OCI-LY1 (cell line): ENCODE measurements around the gene NDUFAF3.

Experiments
- CTCF ChIP-seq: fragments of 200-600 bp; sonication (generic), shearing (Covaris generic); IDR thresholded peaks from 2 replicates; pipeline ENCODE4 v1.5.1; 2017; ENCODE audit warnings: mild to moderate bottlenecking, antibody characterized with exemption, low read length, moderate library complexity, mixed read lengths
- EZH2 ChIP-seq: fragments of 200-600 bp; sonication (generic), shearing (Covaris generic); IDR thresholded peaks from 2 replicates; pipeline ENCODE4 v1.8.0; 2017; ENCODE audit warnings: borderline replicate concordance, mixed run types, mild to moderate bottlenecking, antibody characterized with exemption, low read length, moderate library complexity, mixed read lengths

DNA sequence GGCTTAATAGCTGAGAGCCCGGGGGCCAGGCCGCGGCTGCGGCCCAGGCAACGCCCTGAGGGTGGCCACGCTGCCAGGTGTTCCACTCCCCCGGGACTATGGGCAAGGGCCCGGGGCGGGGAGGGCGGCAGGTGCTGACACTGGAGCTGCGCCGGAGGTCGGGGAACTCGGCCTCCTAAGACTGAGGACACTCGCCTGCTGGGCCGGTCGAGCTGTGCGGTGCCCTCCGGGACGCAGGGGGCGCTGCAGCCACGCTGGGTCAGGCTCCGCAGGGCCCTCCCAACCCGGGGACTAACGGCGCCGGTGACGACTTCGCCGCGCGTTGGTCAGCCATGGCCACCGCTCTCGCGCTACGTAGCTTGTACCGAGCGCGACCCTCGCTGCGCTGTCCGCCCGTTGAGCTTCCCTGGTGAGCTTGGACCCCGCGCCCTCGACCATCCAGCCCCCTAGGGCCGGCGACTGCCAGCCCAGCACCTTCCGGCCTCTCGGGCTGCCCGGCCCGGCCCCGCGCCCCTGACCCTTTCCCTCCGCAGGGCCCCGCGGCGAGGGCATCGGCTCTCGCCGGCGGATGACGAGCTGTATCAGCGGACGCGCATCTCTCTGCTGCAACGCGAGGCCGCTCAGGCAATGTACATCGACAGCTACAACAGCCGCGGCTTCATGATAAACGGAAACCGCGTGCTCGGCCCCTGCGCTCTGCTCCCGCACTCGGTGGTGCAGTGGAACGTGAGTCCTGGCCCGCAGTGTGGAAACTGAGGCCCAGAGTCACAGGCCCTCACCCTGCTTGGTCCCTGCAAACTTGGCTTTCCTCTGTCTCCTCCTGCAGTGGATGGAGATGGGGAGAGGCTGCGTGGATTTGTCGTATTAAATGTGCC lies at the start of gene NDUFAF3:
- TF ChIP-seq CTCF: peak; percentile 85
- no peak for TF ChIP-seq EZH2
